K562 (cell line): ENCODE data around the gene GDF9. TPM values are rescaled to one million over a fixed set of nuclear protein-coding genes. Genes with fewer than 3 reads are reported as not detected.
A peak's percentile ranks its signal among the peaks of the same experiment; 100 is the strongest.

Experiments used
- E2F6 ChIP-seq, 2 experiments: IDR thresholded peaks; 2 replicates each; pipeline ENCODE4 v1.6.1; 2011; ENCODE audit warnings: borderline replicate concordance in 1 of 2, control low read depth in 1 of 2, low read depth in 1 of 2, low read length in 1 of 2, mild to moderate bottlenecking in 1 of 2, mixed read lengths in 1 of 2, moderate library complexity in 1 of 2; ENCODE audit not compliant: insufficient read depth in 1 of 2, insufficient read length in 1 of 2, poor library complexity in 1 of 2, severe bottlenecking in 1 of 2; ENCODE audit errors: extremely low read depth in 1 of 2
- FIP1L1 ChIP-seq: fragments of 200-400 bp; formaldehyde crosslinking; IDR thresholded peaks from 2 replicates; pipeline ENCODE4 v1.6.1; 2018; ENCODE audit warnings: mild to moderate bottlenecking, low read depth, low read length; ENCODE audit not compliant: poor library complexity, severe bottlenecking
- GATAD2B ChIP-seq: fragments of 450-650 bp; IDR thresholded peaks from 2 replicates; pipeline ENCODE4 v1.6.1; 2017; ENCODE audit warnings: mild to moderate bottlenecking, borderline replicate concordance
- NELFE ChIP-seq: IDR thresholded peaks from 2 replicates; pipeline ENCODE4 v1.6.1; 2011; ENCODE audit warnings: mild to moderate bottlenecking; ENCODE audit not compliant: insufficient read depth, insufficient read length
- NONO ChIP-seq, 2 experiments: fragments of 200-400 bp in 1 of 2; fragments of 450-650 bp in 1 of 2; formaldehyde crosslinking in 1 of 2; IDR thresholded peaks; 2 replicates each; pipeline ENCODE4 v1.6.1; 2017; ENCODE audit warnings: low read depth in 2 of 2, mild to moderate bottlenecking in 2 of 2, moderate library complexity in 2 of 2, low read length in 1 of 2
- NR3C1 ChIP-seq: sonication (generic); formaldehyde crosslinking; IDR thresholded peaks from 2 replicates; pipeline ENCODE4 v1.8.1; 2022; ENCODE audit warnings: missing genetic modification reagents
- RCOR1 ChIP-seq, 2 experiments: IDR thresholded peaks; 2 replicates each; pipeline ENCODE4 v1.6.1; 2012; ENCODE audit warnings: low read depth in 2 of 2, low read length in 2 of 2, borderline replicate concordance in 1 of 2, improper control_type of control experiment in 1 of 2
- SIN3A ChIP-seq, 2 experiments: fragments of 150-350 bp in 1 of 2; IDR thresholded peaks; 2 replicates each; pipeline ENCODE4 v1.6.1; 2011 to 2016; ENCODE audit warnings: borderline replicate concordance in 2 of 2, low read depth in 2 of 2, low read length in 2 of 2, mild to moderate bottlenecking in 2 of 2, moderate library complexity in 2 of 2; ENCODE audit not compliant: control insufficient read depth in 1 of 2
- SMC3 ChIP-seq: conservative IDR thresholded peaks from 2 replicates; pipeline ENCODE4 v1.6.1; 2011; ENCODE audit warnings: low read depth, low read length, improper control_type of control experiment; ENCODE audit not compliant: insufficient read depth
- SOX6 ChIP-seq: fragments of 450-650 bp; IDR thresholded peaks from 2 replicates; pipeline ENCODE4 v1.6.1; 2014; ENCODE audit warnings: mild to moderate bottlenecking
- TCF3 ChIP-seq: sonication (generic); formaldehyde crosslinking; IDR thresholded peaks from 2 replicates; pipeline ENCODE4 v1.4.0; 2020; ENCODE audit warnings: mild to moderate bottlenecking, missing genetic modification reagents
- TFAP4 ChIP-seq: sonication (generic); formaldehyde crosslinking; IDR thresholded peaks from 2 replicates; pipeline ENCODE4 v1.8.0; 2022; ENCODE audit warnings: missing genetic modification reagents, mild to moderate bottlenecking, moderate library complexity, borderline replicate concordance
- UBTF ChIP-seq, 2 experiments: IDR thresholded peaks; 2 replicates each; pipeline ENCODE4 v1.6.1; 2012; ENCODE audit warnings: improper control_type of control experiment in 2 of 2, low read depth in 2 of 2, low read length in 2 of 2, borderline replicate concordance in 1 of 2
- ZFX ChIP-seq: sonication (generic); formaldehyde crosslinking; IDR thresholded peaks from 2 replicates; pipeline ENCODE4 v1.8.0; 2022; ENCODE audit warnings: mild to moderate bottlenecking, missing genetic modification reagents, moderate library complexity
- ZNF3 ChIP-seq: fragments of 250-450 bp; sonication (Bioruptor Pico); IDR thresholded peaks from 2 replicates; pipeline ENCODE4 v1.5.0; 2021; ENCODE audit warnings: mild to moderate bottlenecking, moderate library complexity
- ZNF512 ChIP-seq: IDR thresholded peaks from 2 replicates; pipeline ENCODE4 v1.6.1; 2016; ENCODE audit warnings: missing genetic modification characterization, missing compliant biosample characterization
- ZNF551 ChIP-seq: fragments of 250-450 bp; sonication (Bioruptor Pico); IDR thresholded peaks from 2 replicates; pipeline ENCODE4 v1.5.0; 2021; ENCODE audit warnings: mild to moderate bottlenecking, moderate library complexity
- ZNF766 ChIP-seq: fragments of 200-800 bp; sonication (Bioruptor generic); conservative IDR thresholded peaks from 2 replicates; pipeline ENCODE4 v1.6.1; 2016; ENCODE audit warnings: missing genetic modification characterization, missing compliant biosample characterization
- polyA plus RNA-seq, 8 experiments: library from polyadenylated mRNA; depleted of rRNA in 4 of 8; stranded (reverse) in 5 of 8; unstranded in 3 of 8; fragments of >200 nt; fragmentation: Nextera tagmentation in 2 of 8; fragmentation: Illumina TruSeq in 1 of 8; extraction: Ambion mirVana in 2 of 8; extraction: Trizol in 1 of 8; gene quantifications; 2 replicates each; pipeline versions ENCODE4 v1.2.1 to v1.2.3, GENCODE V29; 2011 to 2014; ENCODE audit warnings: inconsistent platforms in 1 of 8, missing spikeins in 1 of 8
- total RNA-seq, 7 experiments: library from RNA; depleted of rRNA in 6 of 7; stranded (reverse); fragments of >200 nt in 6 of 7; fragmentation: Illumina TruSeq in 2 of 7; extraction: Trizol in 2 of 7; gene quantifications; 2 replicates each; pipeline versions ENCODE4 v1.2.1 to v1.2.3, GENCODE V29; 2011 to 2021; ENCODE audit warnings: low replicate concordance in 1 of 7

GDF9 gene
- total and polyA plus RNA-seq, 9 of the 15 experiments (the other 6 are each of a cell fraction or from before 2014, with no cell fraction given) = 0.10 to 0.70 (median 0.20) TPM; not detected in 1

GRCh38 chr5:132829742-132830435 lies 36.4 kb downstream of the GDF9 start (continued):
- TF ChIP-seq NELFE (no peak), RCOR1 (IDR thresholded peaks at IDR 0.05; ENCODE audit: borderline replicate concordance in 1 of 2, low read depth in 2 of 2, low read length in 2 of 2) (0 out of 4 replicates have a peak, but pooled peaks of 1 of the 2 experiments have one; percentile 34), SOX6 (peak; percentile 11; the same call in 1 of the 2 replicates), NR3C1 (CRISPR knock-in tag) (peak; percentile 24; the same call in 1 of the 2 replicates), ZNF551 (CRISPR knock-in tag) (no peak), ZNF3 (CRISPR knock-in tag) (no peak), NONO (IDR thresholded peaks at IDR 0.05; ENCODE audit: low read depth in 2 of 2, low read length in 1 of 2) (peak in 1 of 2 experiments; percentile 70; a peak in 3 of 4 replicates), ZNF766 (0 out of 2 replicates have a peak, but pooled peaks have one; percentile 22), TFAP4 (peak; percentile 81), TCF3 (CRISPR knock-in tag) (peak; percentile 42; the same call in 1 of the 2 replicates), UBTF (IDR thresholded peaks at IDR 0.05; ENCODE audit: borderline replicate concordance in 1 of 2, low read depth in 2 of 2, low read length in 2 of 2) (no peak), ZNF512 (tag) (no peak), SIN3A (IDR thresholded peaks at IDR 0.05; ENCODE audit: borderline replicate concordance in 2 of 2, control insufficient read depth in 1 of 2, low read depth in 2 of 2, low read length in 2 of 2) (peak in 1 of 2 experiments; percentile 25; a peak in 2 of 4 replicates), GATAD2B (0 out of 2 replicates have a peak, but pooled peaks have one; percentile 44), E2F6 (IDR thresholded peaks at IDR 0.05; ENCODE audit: borderline replicate concordance in 1 of 2, extremely low read depth in 1 of 2, insufficient read depth in 1 of 2, insufficient read length in 1 of 2, low read depth in 1 of 2, low read length in 1 of 2, poor library complexity in 1 of 2, severe bottlenecking in 1 of 2) (peak; percentile 55 to 87), ZFX (CRISPR knock-in tag) (peak; percentile 88), SMC3 (peak; percentile 53), FIP1L1 (peak; percentile 55)
